Panc1 (cell line): Measurements from ENCODE around the gene RBPJL. TPM values are rescaled to one million over a fixed set of nuclear protein-coding genes. Genes with fewer than 3 reads are reported as not detected.

Experiments used
- ATAC-seq: fragments of 200-7000 bp; cut with Tn5 transposase; 2 replicates; pipeline ENCODE4 v1.9.1; 2020; ENCODE audit warnings: mild to moderate bottlenecking, moderate library complexity
- BruUV-seq: library from RNA; stranded (reverse); fragments of 400-500 nt; replicated peaks from 2 replicates; lab custom pipeline; 2021; lab: Mats Ljungman, UMichigan
- CTCF ChIA-PET: fragments of 300-600 bp; sonication (Branson Sonifier 250); formaldehyde crosslinking; loops from one replicate; lab custom pipeline; 2022; ENCODE audit warnings: antibody characterized with exemption; lab: Charles Lee
- POLR2A ChIA-PET: fragments of 300-600 bp; sonication (Branson Sonifier 250); formaldehyde crosslinking; loops from one replicate; lab custom pipeline; 2022; ENCODE audit warnings: antibody characterized with exemption; lab: Charles Lee
- DNase-seq: peaks from one replicate; pipeline ENCODE4 v3.0.0-alpha.2; 2010; ENCODE audit warnings: low read depth, low spot score
- H3K27ac ChIP-seq: 2 replicates; pipeline ENCODE4 v1.5.1; 2011; ENCODE audit warnings: mild to moderate bottlenecking, low read length, inconsistent platforms
- H3K27me3 ChIP-seq: fragments of 200-500 bp; sonication (Bioruptor generic); 2 replicates; pipeline ENCODE4 v1.6.0; 2014; ENCODE audit warnings: low read length, inconsistent platforms; ENCODE audit not compliant: control insufficient read depth, insufficient read depth
- H3K36me3 ChIP-seq: fragments of 200-500 bp; sonication (Bioruptor generic); 2 replicates; pipeline ENCODE4 v1.5.1; 2014; ENCODE audit warnings: inconsistent platforms, mild to moderate bottlenecking, low read length, moderate library complexity; ENCODE audit not compliant: control insufficient read depth, insufficient read depth
- H3K4me1 ChIP-seq: 2 replicates; pipeline ENCODE4 v1.5.1; 2011; ENCODE audit warnings: inconsistent platforms, mild to moderate bottlenecking, low read length, moderate library complexity; ENCODE audit not compliant: control insufficient read depth, insufficient read depth
- H3K4me3 ChIP-seq, 2 experiments: 2 replicates each; pipeline ENCODE4 v1.5.1; 2011 to 2012; ENCODE audit warnings: low read depth in 2 of 2, low read length in 2 of 2, mild to moderate bottlenecking in 2 of 2, inconsistent platforms in 1 of 2, moderate library complexity in 1 of 2
- H3K9me3 ChIP-seq: fragments of 200-500 bp; sonication (Bioruptor generic); 2 replicates; pipeline ENCODE4 v1.5.1; 2014; ENCODE audit warnings: low read depth, mild to moderate bottlenecking, inconsistent platforms, low read length, moderate library complexity; ENCODE audit not compliant: control insufficient read depth, insufficient read depth
- CTCF ChIP-seq: fragments of 450-650 bp; IDR thresholded peaks from 2 replicates; pipeline ENCODE4 v1.5.1; 2017; ENCODE audit warnings: mild to moderate bottlenecking
- POLR2AphosphoS5 ChIP-seq: IDR thresholded peaks from 2 replicates; pipeline ENCODE4 v1.6.1; 2012; ENCODE audit warnings: mild to moderate bottlenecking, low read depth, low read length, moderate library complexity
- REST ChIP-seq, 2 experiments: IDR thresholded peaks; 2 replicates each; pipeline ENCODE4 v1.6.1; 2011 to 2012; ENCODE audit warnings: low read depth in 2 of 2, control low read depth in 1 of 2, low read length in 1 of 2, mild to moderate bottlenecking in 1 of 2, moderate library complexity in 1 of 2; ENCODE audit not compliant: insufficient read depth in 1 of 2
- SIN3A ChIP-seq: IDR thresholded peaks from 2 replicates; pipeline ENCODE4 v1.6.1; 2012; ENCODE audit warnings: low read depth, mild to moderate bottlenecking, low read length, moderate library complexity, borderline replicate concordance; ENCODE audit not compliant: insufficient read depth
- TCF7L2 ChIP-seq: IDR thresholded peaks from 2 replicates; pipeline ENCODE4 v1.6.1; 2011; ENCODE audit warnings: mild to moderate bottlenecking, low read depth, low read length, inconsistent platforms
- in situ Hi-C: cut with HindIII; loops from 2 replicates; pipeline ENCODE4 v1.10.0; 2016; ENCODE audit warnings: low sequenced_read_pairs, low pct_unique_long_range_greater_than_20kb
- intact Hi-C: fragments of 100-400 bp; cut with micrococcal nuclease; formaldehyde crosslinking; loops from one replicate; pipeline ENCODE4 v1.10.0; 2022; ENCODE audit not compliant: unreplicated experiment
- total RNA-seq: library from RNA; stranded (reverse); gene quantifications from one replicate; pipeline ENCODE4 v1.2.1, GENCODE V29; 2021; ENCODE audit not compliant: unreplicated experiment

Gene RBPJL
- total RNA-seq, 1 experiment from 2014 or later, result 0.18 TPM

- ATAC-seq (no peak), DNase-seq (no peak)
- POLR2A ChIA-PET, result no interaction called here
- no peaks in the 10 kb centered on the region for H3K9me3 ChIP-seq
- intact Hi-C loops (loop anchor here (10.0 kb wide), 1 partner anchor 154 kb away; no protein-coding TSS in a partner anchor), in situ Hi-C loops (no loop called here)
- TF ChIP-seq TCF7L2 (no peak), REST (IDR thresholded peaks at IDR 0.05; ENCODE audit: insufficient read depth in 1 of 2, low read depth in 2 of 2, low read length in 1 of 2) (no peak)
- H3K4me1 ChIP-seq, result no peaks in the 10 kb centered on the region
- no peak overlapping the region for H3K4me3 ChIP-seq
- no peaks in the 10 kb centered on the region for H3K36me3 ChIP-seq
- no peak overlapping the region for H3K27ac ChIP-seq
- BruUV-seq, result no TSS peak
- no peaks in the 10 kb centered on the region for H3K27me3 ChIP-seq
- CTCF ChIA-PET, result interaction anchor here (1.6 kb wide), 1 partner anchor 176 kb away, joined by 4 read pairs; no protein-coding TSS in a partner anchor
Observed at GRCh38 chr20:45288860-45289259, 17.8 kb upstream of the RBPJL start.

GRCh38 chr20:45289942-45290676, 16.5 kb upstream of the RBPJL start:
- POLR2A ChIA-PET, result interaction anchor here (0.6 kb wide), 1 partner anchor 199 kb away, joined by 5 read pairs; no protein-coding TSS in a partner anchor
- intact Hi-C loops, result loop anchor here (5.0 to 10.0 kb wide), 3 partner anchors 155 to 248 kb away; partner anchors contain the start of gene KCNS1
- Histone ChIP-seq H3K27ac (no peak overlapping the region), H3K27me3 (peaks cover 2% of the 10 kb centered on the region; the same call in 1 of the 2 replicates), H3K9me3 (peaks cover 4% of the 10 kb centered on the region; the same call in 1 of the 2 replicates), H3K4me3 (no peak overlapping the region), H3K4me1 (no peaks in the 10 kb centered on the region), H3K36me3 (no peaks in the 10 kb centered on the region)
- DNase-seq, result no peak
- TF ChIP-seq POLR2AphosphoS5, result no peak
- no peak for TF ChIP-seq REST (IDR thresholded peaks at IDR 0.05; ENCODE audit: insufficient read depth in 1 of 2, low read depth in 2 of 2, low read length in 1 of 2)
- TF ChIP-seq TCF7L2, result no peak
- no peak for TF ChIP-seq SIN3A
- TF ChIP-seq CTCF, result no peak
- no TSS peak for BruUV-seq
- CTCF ChIA-PET, result interaction anchor here (0.6 to 1.6 kb wide), 6 partner anchors 152 to 246 kb away, joined by 3 to 9 read pairs (median 4); no protein-coding TSS in a partner anchor
- no peak for ATAC-seq
- in situ Hi-C loops, result no loop called here
